CD4-positive, alpha-beta T cell treated with Interleukin-10 for 1 hour (primary cell): ENCODE results near the gene CAMK1D.
"Not testable (repeated sequence)": the region's sequence is repeated elsewhere in the genome, so short reads cannot be mapped to it uniquely, and the experiment has no call there.

Experiments
- DNase-seq: peaks from one replicate; pipeline ENCODE4 v3.0.0-alpha.2; 2020

CAMK1D gene

GRCh38 chr10:12834721-12835120, 485.4 kb downstream of the CAMK1D start:
- no peak for DNase-seq

GRCh38 chr10:12835709-12836108, 486.4 kb downstream of the CAMK1D start:
- no peak for DNase-seq

GRCh38 chr10:12838366-12838765, 489.0 kb downstream of the CAMK1D start:
- DNase-seq = no peak

- DNase-seq = no peak
These were observed 489.9 kb downstream of the CAMK1D start for GRCh38 chr10:12838995-12839927.

GRCh38 chr10:12839941-12840611, 490.7 kb downstream of the CAMK1D start:
- no peak for DNase-seq

GRCh38 chr10:12841426-12841825, 492.1 kb downstream of the CAMK1D start:
- no peak for DNase-seq

GRCh38 chr10:12841826-12842225, 492.5 kb downstream of the CAMK1D start:
- no peak for DNase-seq

GRCh38 chr10:12842310-12842709, 493.0 kb downstream of the CAMK1D start:
- no peak for DNase-seq

- DNase-seq = no peak
These were observed 494.1 kb downstream of the CAMK1D start for GRCh38 chr10:12843296-12843945.

- no peak for DNase-seq
These were observed 495.6 kb downstream of the CAMK1D start for GRCh38 chr10:12844811-12845483.

- DNase-seq = no peak
These were observed 497.4 kb downstream of the CAMK1D start for GRCh38 chr10:12846718-12847117.

GRCh38 chr10:12847361-12847975, 498.1 kb downstream of the CAMK1D start:
- DNase-seq = no peak

- DNase-seq = no peak
These were observed 499.3 kb downstream of the CAMK1D start for GRCh38 chr10:12848439-12849173.

- DNase-seq = no peak
These were observed 500.2 kb downstream of the CAMK1D start for GRCh38 chr10:12849319-12850181.

- no peak for DNase-seq
These were observed 503.3 kb downstream of the CAMK1D start for GRCh38 chr10:12852687-12853086.

- DNase-seq = no peak
These were observed 505.6 kb downstream of the CAMK1D start for GRCh38 chr10:12854988-12855387.

GRCh38 chr10:12862459-12862858, 513.1 kb downstream of the CAMK1D start:
- DNase-seq = no peak

- not testable (repeated sequence) for DNase-seq
These were observed 516.2 kb downstream of the CAMK1D start for GRCh38 chr10:12865515-12865914.

GRCh38 chr10:12868229-12868628, 518.9 kb downstream of the CAMK1D start:
- no peak for DNase-seq

GRCh38 chr10:12869427-12869826, 520.1 kb downstream of the CAMK1D start:
- DNase-seq = no peak

GRCh38 chr10:12872577-12872976, 523.2 kb downstream of the CAMK1D start:
- DNase-seq = no peak
